Type B pancreatic cell (in vitro differentiated cells): ENCODE measurements around the gene SULT1A2. TPM values are rescaled to one million over a fixed set of nuclear protein-coding genes. Genes with fewer than 3 reads are reported as not detected.
A peak's percentile ranks its signal among the peaks of the same experiment; 100 is the strongest.
"Not testable (repeated sequence)": the region's sequence is repeated elsewhere in the genome, so short reads cannot be mapped to it uniquely, and the experiment has no call there.

Experiments used
- DNase-seq: peaks from one replicate; pipeline ENCODE4 v3.0.0; 2021; ENCODE audit warnings: mixed read lengths; ENCODE audit not compliant: unreplicated experiment; ENCODE audit errors: extremely low spot score
- H3K27ac Mint-ChIP-seq: 2 replicates; pipeline ENCODE4 v1.8.0; 2021; ENCODE audit warnings: mild to moderate bottlenecking, mixed read lengths
- H3K27me3 Mint-ChIP-seq: 2 replicates; pipeline ENCODE4 v1.8.0; 2021; ENCODE audit warnings: mixed read lengths
- H3K36me3 Mint-ChIP-seq: 2 replicates; pipeline ENCODE4 v1.8.0; 2021; ENCODE audit warnings: mixed read lengths
- H3K4me1 Mint-ChIP-seq: one replicate; pipeline ENCODE4 v1.8.0; 2021; ENCODE audit warnings: mixed read lengths; ENCODE audit not compliant: unreplicated experiment
- H3K4me3 Mint-ChIP-seq: 2 replicates; pipeline ENCODE4 v1.8.0; 2021; ENCODE audit warnings: mild to moderate bottlenecking, mixed read lengths
- H3K9me3 Mint-ChIP-seq: 2 replicates; pipeline ENCODE4 v1.8.0; 2021; ENCODE audit warnings: mixed read lengths
- total RNA-seq: library from RNA; stranded (reverse); gene quantifications from 2 replicates; pipeline ENCODE4 v1.2.1, GENCODE V29; 2021; ENCODE audit warnings: low replicate concordance
- TF ChIP-seq, protein P1 (sequence below): fragments of 200-600 bp; sonication (generic); conservative IDR thresholded peaks from 2 replicates; pipeline ENCODE4 v1.5.0; 2021; ENCODE audit warnings: antibody characterized with exemption, mild to moderate bottlenecking

The SULT1A2 gene
- total RNA-seq, 1 donor from 2014 or later, result 3.5 TPM

DNA sequence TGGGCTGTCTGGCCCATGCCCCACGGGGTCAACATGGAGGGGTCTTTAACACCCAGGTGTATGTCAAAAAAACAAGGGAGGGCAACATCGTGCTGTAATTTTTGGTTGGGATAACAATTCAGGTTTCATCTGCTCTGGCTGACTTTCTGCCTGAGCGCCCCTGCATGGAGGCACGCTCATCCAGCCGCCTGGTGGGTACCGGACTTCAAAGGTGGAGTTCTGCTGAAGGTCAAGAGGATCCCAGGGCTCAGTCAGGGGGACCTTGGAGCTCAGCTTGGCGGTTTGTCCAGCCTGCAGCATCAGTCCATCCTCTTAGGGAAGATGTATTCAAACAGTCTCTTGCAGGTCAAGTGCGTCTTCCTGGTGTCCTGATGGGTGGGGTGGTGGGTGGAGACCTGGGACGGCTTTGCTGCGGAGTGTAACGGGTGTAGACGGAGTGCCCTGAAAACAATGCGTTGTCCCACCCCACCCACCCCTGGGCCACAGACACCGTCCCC lies 48.5 kb downstream of the SULT1A2 start:
- H3K27me3 Mint-ChIP-seq, result peaks cover 3% of the 10 kb centered on the region
- TF ChIP-seq, protein P1, sequence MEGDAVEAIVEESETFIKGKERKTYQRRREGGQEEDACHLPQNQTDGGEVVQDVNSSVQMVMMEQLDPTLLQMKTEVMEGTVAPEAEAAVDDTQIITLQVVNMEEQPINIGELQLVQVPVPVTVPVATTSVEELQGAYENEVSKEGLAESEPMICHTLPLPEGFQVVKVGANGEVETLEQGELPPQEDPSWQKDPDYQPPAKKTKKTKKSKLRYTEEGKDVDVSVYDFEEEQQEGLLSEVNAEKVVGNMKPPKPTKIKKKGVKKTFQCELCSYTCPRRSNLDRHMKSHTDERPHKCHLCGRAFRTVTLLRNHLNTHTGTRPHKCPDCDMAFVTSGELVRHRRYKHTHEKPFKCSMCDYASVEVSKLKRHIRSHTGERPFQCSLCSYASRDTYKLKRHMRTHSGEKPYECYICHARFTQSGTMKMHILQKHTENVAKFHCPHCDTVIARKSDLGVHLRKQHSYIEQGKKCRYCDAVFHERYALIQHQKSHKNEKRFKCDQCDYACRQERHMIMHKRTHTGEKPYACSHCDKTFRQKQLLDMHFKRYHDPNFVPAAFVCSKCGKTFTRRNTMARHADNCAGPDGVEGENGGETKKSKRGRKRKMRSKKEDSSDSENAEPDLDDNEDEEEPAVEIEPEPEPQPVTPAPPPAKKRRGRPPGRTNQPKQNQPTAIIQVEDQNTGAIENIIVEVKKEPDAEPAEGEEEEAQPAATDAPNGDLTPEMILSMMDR, result no peak
- H3K27ac Mint-ChIP-seq, result no peak overlapping the region
- no peak overlapping the region for H3K4me3 Mint-ChIP-seq
- peaks cover 5% of the 10 kb centered on the region for H3K4me1 Mint-ChIP-seq
- H3K9me3 Mint-ChIP-seq, result no peaks in the 10 kb centered on the region
- no peak for DNase-seq
- no peaks in the 10 kb centered on the region for H3K36me3 Mint-ChIP-seq

DNA sequence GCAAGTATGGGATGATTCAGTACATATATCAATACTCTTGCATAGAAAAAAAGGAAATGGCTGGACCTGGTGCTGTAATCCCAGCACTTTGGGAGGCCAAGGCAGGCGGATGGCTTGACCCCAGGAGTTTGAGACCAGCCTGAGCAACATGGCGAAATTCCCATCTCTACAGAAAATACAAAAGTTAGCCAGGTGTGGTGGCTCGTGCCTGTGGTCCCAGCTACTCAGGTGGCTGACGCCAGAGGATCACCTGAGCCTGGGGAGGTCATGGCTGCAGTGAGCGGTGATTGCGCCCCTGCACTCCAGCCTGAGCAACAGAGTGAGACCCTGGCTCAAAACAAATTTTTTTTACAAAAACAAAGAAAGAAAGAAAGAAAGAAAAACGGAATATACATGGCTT lies 50.2 kb downstream of the SULT1A2 start:
- DNase-seq, result no peak
- H3K4me1 Mint-ChIP-seq, result peaks cover 14% of the 10 kb centered on the region
- TF ChIP-seq, protein P1, result no peak
- H3K9me3 Mint-ChIP-seq, result no peaks in the 10 kb centered on the region
- H3K27me3 Mint-ChIP-seq, result peaks cover 3% of the 10 kb centered on the region
- H3K36me3 Mint-ChIP-seq, result no peaks in the 10 kb centered on the region
- H3K27ac Mint-ChIP-seq, result no peak overlapping the region
- no peak overlapping the region for H3K4me3 Mint-ChIP-seq

DNA sequence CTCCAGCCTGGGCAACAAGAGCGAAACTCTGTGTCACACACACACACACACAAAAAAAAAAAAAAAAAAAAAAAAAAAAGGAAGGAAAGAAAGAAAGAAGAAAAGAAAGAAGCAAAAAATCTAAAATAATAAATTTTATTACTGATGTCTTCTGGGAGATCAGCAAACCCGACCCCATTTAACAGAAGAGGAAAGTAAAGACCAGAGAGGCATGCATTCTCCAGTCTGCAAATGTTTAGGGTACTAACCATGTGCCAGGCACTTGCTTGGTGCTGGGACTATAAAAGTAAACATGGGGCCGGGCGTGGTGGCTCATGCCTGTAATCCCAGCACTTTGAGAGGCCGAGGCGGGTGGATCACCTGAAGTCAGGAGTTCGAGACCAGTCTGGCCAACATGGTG lies 50.9 kb downstream of the SULT1A2 start:
- DNase-seq, H3K36me3 Mint-ChIP-seq, H3K27ac Mint-ChIP-seq, H3K27me3 Mint-ChIP-seq, H3K4me3 Mint-ChIP-seq, H3K9me3 Mint-ChIP-seq: not testable (repeated sequence)
- peaks cover 14% of the 10 kb centered on the region for H3K4me1 Mint-ChIP-seq

DNA sequence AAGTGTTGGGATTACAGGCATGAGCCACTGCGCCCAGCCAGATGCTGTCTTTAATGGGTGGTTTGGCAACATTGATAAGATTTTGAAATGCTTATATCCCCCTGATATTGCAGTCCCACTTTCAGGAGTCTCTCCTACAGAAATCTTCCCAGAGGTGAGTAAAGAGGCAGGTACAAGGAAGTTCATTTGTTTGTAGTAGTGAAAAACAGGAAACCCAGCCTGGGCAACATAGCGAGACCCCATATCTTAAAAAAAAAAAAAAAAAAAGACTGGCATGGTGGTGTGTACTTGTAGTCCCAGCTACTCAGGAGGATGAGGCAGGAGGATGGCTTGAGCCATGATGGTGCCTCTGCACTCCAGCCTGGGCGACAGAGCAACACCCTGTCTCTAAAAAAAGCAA lies 51.9 kb downstream of the SULT1A2 start:
- no peaks in the 10 kb centered on the region for H3K36me3 Mint-ChIP-seq
- H3K4me1 Mint-ChIP-seq, result peaks cover 14% of the 10 kb centered on the region
- H3K9me3 Mint-ChIP-seq, result no peaks in the 10 kb centered on the region
- TF ChIP-seq, protein P1, result no peak
- no peak overlapping the region for H3K27ac Mint-ChIP-seq
- no peak overlapping the region for H3K4me3 Mint-ChIP-seq
- DNase-seq, result no peak
- H3K27me3 Mint-ChIP-seq, result peaks cover 3% of the 10 kb centered on the region

DNA sequence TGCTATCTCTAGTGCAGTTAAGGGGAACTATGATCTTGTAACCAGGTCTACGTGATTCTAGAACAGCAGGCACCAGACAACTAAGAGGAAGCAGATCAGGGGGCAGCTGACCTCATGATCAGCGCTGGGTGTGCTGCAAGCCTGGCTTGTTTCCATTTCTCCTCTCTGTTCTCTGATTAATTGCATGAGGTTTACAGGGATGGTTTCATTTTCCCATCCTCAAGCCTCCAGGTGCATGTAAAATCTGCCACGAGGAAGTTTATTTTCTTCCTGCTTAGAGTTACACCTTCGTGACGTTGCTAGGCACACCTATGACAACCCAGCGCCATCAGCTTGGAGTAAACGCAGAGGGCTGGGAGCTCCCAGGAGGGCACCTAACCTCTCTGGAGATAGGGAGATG lies 53.8 kb downstream of the SULT1A2 start:
- no peaks in the 10 kb centered on the region for H3K9me3 Mint-ChIP-seq
- TF ChIP-seq, protein P1, result no peak
- H3K27me3 Mint-ChIP-seq, result no peaks in the 10 kb centered on the region
- H3K4me3 Mint-ChIP-seq, result peak overlapping the region; percentile 74
- H3K27ac Mint-ChIP-seq, result peak overlapping the region; percentile 96
- no peak for DNase-seq
- no peaks in the 10 kb centered on the region for H3K36me3 Mint-ChIP-seq
- peaks cover 9% of the 10 kb centered on the region for H3K4me1 Mint-ChIP-seq

DNA sequence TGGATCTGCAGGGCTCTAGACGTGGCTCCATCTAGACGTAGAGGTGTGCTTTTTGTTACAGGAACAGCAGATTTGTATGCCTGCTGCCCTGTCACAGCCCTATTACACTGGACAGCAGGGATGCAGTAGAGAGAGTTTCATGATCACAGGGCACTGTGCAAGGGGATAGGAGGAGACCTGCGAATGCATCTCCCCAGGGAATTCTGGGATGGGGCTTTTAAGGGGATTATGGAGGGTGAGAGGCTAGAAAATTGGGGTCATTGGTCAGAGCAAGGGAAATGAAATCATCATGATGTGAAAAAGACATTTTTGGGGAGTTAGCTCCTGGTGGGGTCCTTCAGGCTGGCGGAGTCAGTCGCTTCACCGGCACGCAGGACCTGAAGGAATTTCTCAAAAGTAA lies 54.2 kb downstream of the SULT1A2 start:
- Mint-ChIP-seq H3K4me3 (peak overlapping the region; percentile 74), H3K27me3 (no peaks in the 10 kb centered on the region), H3K27ac (peak overlapping the region; percentile 96), H3K4me1 (peaks cover 9% of the 10 kb centered on the region), H3K9me3 (no peaks in the 10 kb centered on the region), H3K36me3 (no peaks in the 10 kb centered on the region)
- no peak for DNase-seq
- TF ChIP-seq, protein P1, result no peak

Other genes starting within 250 kb of the SULT1A2 start
- gene NPIPB6, start 233.5 kb downstream of the SULT1A2 start, total RNA-seq, result 2.0 and 2.2 TPM in 2 replicates
- gene EIF3CL, start 193.2 kb downstream of the SULT1A2 start, total RNA-seq, result 83.1 and 83.2 TPM in 2 replicates
- not detected in 2 replicates for gene NPIPB7, start 124.7 kb downstream of the SULT1A2 start, total RNA-seq
- gene CLN3, start 105.0 kb downstream of the SULT1A2 start, total RNA-seq, result 36.0 and 56.3 TPM in 2 replicates
- gene APOBR, start 102.4 kb downstream of the SULT1A2 start, total RNA-seq, result 0.14 and 0.21 TPM in 2 replicates
- gene IL27, start 90.2 kb downstream of the SULT1A2 start, total RNA-seq, result not detected in 2 replicates
- 1.2 and 4.8 TPM in 2 replicates for gene NUPR1, start 58.1 kb downstream of the SULT1A2 start, total RNA-seq
- 21.4 and 29.6 TPM in 2 replicates for gene SGF29, start 43.1 kb downstream of the SULT1A2 start, total RNA-seq
- gene SULT1A1, start 13.0 kb upstream of the SULT1A2 start, total RNA-seq, result 15.9 and 22.2 TPM in 2 replicates
- not detected in 2 replicates for gene NPIPB8, start 41.0 kb upstream of the SULT1A2 start, total RNA-seq
- 764 and 778 TPM in 2 replicates for gene EIF3C, start 114.4 kb upstream of the SULT1A2 start, total RNA-seq
- 1.2 and 3.0 TPM in 2 replicates for gene NPIPB9, start 154.7 kb upstream of the SULT1A2 start, total RNA-seq
- 166 and 208 TPM in 2 replicates for gene ATXN2L, start 225.9 kb upstream of the SULT1A2 start, total RNA-seq
- 177 and 182 TPM in 2 replicates for gene TUFM, start 249.3 kb upstream of the SULT1A2 start, total RNA-seq